Suprapubic skin (tissue), 3 donors: Measurements from ENCODE around the gene CXCR3.

Experiments used
- CTCF ChIP-seq, 2 donors: fragments of 200-600 bp in 1 of 2; fragments of 450-650 bp in 1 of 2; sonication (generic) in 1 of 2; IDR thresholded peaks; one replicate each; pipeline ENCODE4 v1.5.1; 2016 to 2019; ENCODE audit warnings: antibody characterized with exemption in 2 of 2, mild to moderate bottlenecking in 1 of 2, moderate library complexity in 1 of 2
- EP300 ChIP-seq: sonication (generic); formaldehyde crosslinking; IDR thresholded peaks from one replicate; pipeline ENCODE4 v1.6.1; 2017; ENCODE audit warnings: antibody characterized with exemption
- POLR2A ChIP-seq, 2 donors: fragments of 450-650 bp; IDR thresholded peaks; one replicate each; pipeline ENCODE4 v1.6.1; 2017; ENCODE audit warnings: antibody characterized with exemption in 2 of 2, mild to moderate bottlenecking in 2 of 2, moderate library complexity in 2 of 2

DNA sequence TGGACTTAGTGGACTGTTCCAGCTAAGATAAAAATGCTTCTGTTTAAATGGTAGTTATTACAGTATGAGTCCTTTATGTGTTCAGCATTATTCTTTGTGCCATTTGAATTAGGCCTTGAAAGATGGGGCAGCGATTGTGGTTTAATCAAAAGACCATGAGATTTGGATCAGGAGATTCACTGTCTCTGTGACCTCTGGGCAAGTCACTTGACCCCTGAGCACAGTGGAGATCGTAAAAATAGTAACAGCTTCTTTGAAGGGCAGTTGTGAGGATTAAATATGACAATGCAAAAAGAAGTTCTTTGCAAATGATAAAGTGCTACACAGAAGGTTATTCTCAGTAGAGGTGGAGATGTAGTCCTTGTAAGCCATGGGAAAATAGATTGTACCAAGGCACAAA is 10.8 kb downstream of the CXCR3 start:
- TF ChIP-seq POLR2A (IDR thresholded peaks at IDR 0.05): no peak
- TF ChIP-seq CTCF (IDR thresholded peaks at IDR 0.05): no peak
- TF ChIP-seq EP300: no peak
